Stomach (tissue), 9 donors: Measurements from ENCODE around the gene ARHGAP25. TPM values are rescaled to one million over a fixed set of nuclear protein-coding genes. Genes with fewer than 3 reads are reported as not detected.

ENCODE experiments used
- DNase-seq, 2 donors: peaks; one replicate each; pipeline versions ENCODE4 v3.0.0 to v3.0.0-alpha.2; 2013 to 2019
- H3K27ac ChIP-seq, 5 donors: fragments of 200-600 bp in 4 of 5; sonication (generic) in 4 of 5; one replicate each; pipeline ENCODE4 v1.5.1; 2013 to 2019; ENCODE audit warnings: mild to moderate bottlenecking in 1 of 5, moderate library complexity in 1 of 5
- H3K27me3 ChIP-seq, 3 donors: fragments of 200-600 bp; sonication (generic); one replicate each; pipeline ENCODE4 v1.5.1; 2017 to 2019; ENCODE audit warnings: mixed run types in 1 of 3
- H3K36me3 ChIP-seq, 4 donors: fragments of 200-600 bp; sonication (generic); 1 replicate in 3 of 4; 2 replicates in 1 of 4; pipeline ENCODE4 v1.5.1; 2016 to 2019
- H3K4me1 ChIP-seq, 4 donors: fragments of 200-600 bp; sonication (generic); one replicate each; pipeline ENCODE4 v1.5.1; 2016 to 2019
- H3K4me3 ChIP-seq, 4 donors: fragments of 200-600 bp; sonication (generic) in 3 of 4; one replicate each; pipeline ENCODE4 v1.5.1; 2016 to 2019; ENCODE audit warnings: mild to moderate bottlenecking in 1 of 4
- H3K9me3 ChIP-seq, 4 donors: fragments of 200-600 bp; sonication (generic); one replicate each; pipeline ENCODE4 v1.5.1; 2016 to 2019
- EP300 ChIP-seq: sonication (generic); formaldehyde crosslinking; IDR thresholded peaks from one replicate; pipeline ENCODE4 v1.6.1; 2017; ENCODE audit warnings: antibody characterized with exemption
- POLR2A ChIP-seq, 4 donors: fragments of 450-650 bp; IDR thresholded peaks; one replicate each; pipeline ENCODE4 v1.6.1; 2016; ENCODE audit warnings: antibody characterized with exemption in 4 of 4, control low read depth in 2 of 4, mild to moderate bottlenecking in 1 of 4, moderate library complexity in 1 of 4
- POLR2AphosphoS5 ChIP-seq, 3 donors: sonication (generic); formaldehyde crosslinking; IDR thresholded peaks; one replicate each; pipeline ENCODE4 v1.6.1; 2016; ENCODE audit warnings: antibody characterized with exemption in 3 of 3
- WGBS, 5 donors: extraction: QIAGEN DNeasy Blood & Tissue Kit in 3 of 5; methylation state at CpG; one replicate each; pipeline versions ENCODE4 v1.1.5 to v1.1.7; 2013 to 2018; 5-methylcytosine and 5-hydroxymethylcytosine counted together
- intact Hi-C: fragments of 100-400 bp; cut with DNase I; formaldehyde crosslinking; loops from one replicate; pipeline ENCODE4 v1.15.1; 2023; ENCODE audit warnings: low total_unique reads
- polyA plus RNA-seq, 3 donors: library from polyadenylated mRNA; stranded (reverse); fragments of 200-250 nt; gene quantifications; one replicate each; pipeline ENCODE4 v1.2.3, GENCODE V29; 2013
- total RNA-seq, 5 donors: library from RNA; depleted of rRNA; stranded (reverse); fragments of >200 nt; gene quantifications; one replicate each; pipeline versions ENCODE4 v1.1.0 to v1.2.3, GENCODE V29; 2014 to 2016
- TF ChIP-seq, protein P1 (sequence below), 7 experiments: fragments of 450-650 bp in 4 of 7; fragments of 200-600 bp in 3 of 7; sonication (generic) in 3 of 7; IDR thresholded peaks; one replicate each; pipeline ENCODE4 v1.5.1; 2016 to 2019; ENCODE audit warnings: antibody characterized with exemption in 7 of 7, control low read depth in 2 of 7, mild to moderate bottlenecking in 1 of 7
- donor health status: healthy with polysubstance abuse.
- donor health status: Bipolar disorder and iron deficiency.
- donor health status: healthy.

ARHGAP25 gene
- total and polyA plus RNA-seq, 8 donors = 0.29 to 17.1 (median 4.0) TPM; not detected in 1

GRCh38 chr2:68853035-68853434 lies 118.4 kb downstream of the ARHGAP25 start:
- intact Hi-C loops = no loop called here
- no peak for DNase-seq
- H3K4me1 ChIP-seq = peaks cover 0 to 7% (median 0%) of the 10 kb centered on the region in 4 donors
- no peak overlapping the region for H3K27ac ChIP-seq
- H3K4me3 ChIP-seq = no peak overlapping the region
- H3K9me3 ChIP-seq = no peaks in the 10 kb centered on the region
- no peaks in the 10 kb centered on the region for H3K36me3 ChIP-seq
- 79 to 92% (median 85%) methylated on average over 2 of the region's 2 CpGs for WGBS, 5 donors
- TF ChIP-seq EP300 = no peak
- TF ChIP-seq POLR2A (IDR thresholded peaks at IDR 0.05) = no peak
- TF ChIP-seq, protein P1, sequence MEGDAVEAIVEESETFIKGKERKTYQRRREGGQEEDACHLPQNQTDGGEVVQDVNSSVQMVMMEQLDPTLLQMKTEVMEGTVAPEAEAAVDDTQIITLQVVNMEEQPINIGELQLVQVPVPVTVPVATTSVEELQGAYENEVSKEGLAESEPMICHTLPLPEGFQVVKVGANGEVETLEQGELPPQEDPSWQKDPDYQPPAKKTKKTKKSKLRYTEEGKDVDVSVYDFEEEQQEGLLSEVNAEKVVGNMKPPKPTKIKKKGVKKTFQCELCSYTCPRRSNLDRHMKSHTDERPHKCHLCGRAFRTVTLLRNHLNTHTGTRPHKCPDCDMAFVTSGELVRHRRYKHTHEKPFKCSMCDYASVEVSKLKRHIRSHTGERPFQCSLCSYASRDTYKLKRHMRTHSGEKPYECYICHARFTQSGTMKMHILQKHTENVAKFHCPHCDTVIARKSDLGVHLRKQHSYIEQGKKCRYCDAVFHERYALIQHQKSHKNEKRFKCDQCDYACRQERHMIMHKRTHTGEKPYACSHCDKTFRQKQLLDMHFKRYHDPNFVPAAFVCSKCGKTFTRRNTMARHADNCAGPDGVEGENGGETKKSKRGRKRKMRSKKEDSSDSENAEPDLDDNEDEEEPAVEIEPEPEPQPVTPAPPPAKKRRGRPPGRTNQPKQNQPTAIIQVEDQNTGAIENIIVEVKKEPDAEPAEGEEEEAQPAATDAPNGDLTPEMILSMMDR (IDR thresholded peaks at IDR 0.05) = no peak
- TF ChIP-seq POLR2AphosphoS5 (IDR thresholded peaks at IDR 0.05) = no peak
- H3K27me3 ChIP-seq = no peaks in the 10 kb centered on the region

DNA sequence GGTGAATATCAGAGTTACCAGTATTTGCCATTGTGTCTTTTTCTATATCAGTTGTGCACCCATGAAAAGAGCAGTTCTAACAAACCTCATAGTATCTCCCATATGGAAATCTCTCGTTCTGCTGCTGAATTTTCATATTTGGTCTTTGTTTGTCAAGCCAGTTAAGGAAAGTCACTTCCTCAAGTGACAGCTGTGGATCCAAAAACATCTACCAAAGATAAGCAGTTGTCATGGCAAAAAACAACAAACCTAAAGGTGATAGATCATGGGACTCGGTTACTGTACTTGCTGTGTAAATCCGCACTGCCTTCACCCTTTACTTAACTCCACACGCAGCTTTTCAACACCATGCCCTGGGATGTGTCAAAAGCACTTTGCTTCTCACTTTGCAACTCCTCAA lies 119.3 kb downstream of the ARHGAP25 start:
- no peak for TF ChIP-seq POLR2A (IDR thresholded peaks at IDR 0.05)
- no peak for TF ChIP-seq POLR2AphosphoS5 (IDR thresholded peaks at IDR 0.05)
- TF ChIP-seq, protein P1 (IDR thresholded peaks at IDR 0.05) = no peak
- no peak for TF ChIP-seq EP300
- Histone ChIP-seq H3K4me1 (peaks cover 0 to 16% (median 5%) of the 10 kb centered on the region in 4 donors), H3K9me3 (no peaks in the 10 kb centered on the region), H3K4me3 (no peak overlapping the region), H3K27ac (no peak overlapping the region), H3K27me3 (no peaks in the 10 kb centered on the region), H3K36me3 (no peaks in the 10 kb centered on the region)
- intact Hi-C loops = no loop called here
- WGBS, 5 donors = 70 to 84% (median 79%) methylated on average over 4 of the region's 4 CpGs
- DNase-seq = peak in 1 of 2 donors; percentile 20

DNA sequence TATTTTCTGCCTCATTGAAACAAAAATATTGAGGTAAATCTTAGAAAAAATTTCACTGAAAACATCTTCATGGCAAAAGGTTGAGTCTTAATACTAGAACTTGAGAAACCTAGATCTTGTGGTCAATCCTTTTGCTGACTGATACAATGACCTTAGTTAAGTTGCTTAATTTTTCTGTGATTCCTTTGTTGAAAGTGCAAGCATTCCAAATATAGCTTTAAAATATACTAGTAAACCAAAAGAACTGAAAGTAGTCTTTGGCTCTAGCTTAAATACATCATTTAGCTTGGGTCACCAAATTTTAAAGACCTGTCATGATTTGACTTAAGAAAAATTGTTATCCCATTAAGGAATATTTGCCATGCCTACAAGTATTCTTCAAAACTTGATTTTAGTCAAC lies 119.9 kb downstream of the ARHGAP25 start:
- TF ChIP-seq POLR2AphosphoS5 (IDR thresholded peaks at IDR 0.05) (no peak), EP300 (no peak), POLR2A (IDR thresholded peaks at IDR 0.05) (no peak)
- TF ChIP-seq, protein P1 (IDR thresholded peaks at IDR 0.05) = no peak
- Histone ChIP-seq H3K4me1 (peaks cover 0 to 17% (median 7%) of the 10 kb centered on the region in 4 donors), H3K9me3 (no peaks in the 10 kb centered on the region), H3K4me3 (no peak overlapping the region), H3K27ac (no peak overlapping the region), H3K36me3 (no peaks in the 10 kb centered on the region), H3K27me3 (no peaks in the 10 kb centered on the region)
- no peak for DNase-seq
- intact Hi-C loops = no loop called here

DNA sequence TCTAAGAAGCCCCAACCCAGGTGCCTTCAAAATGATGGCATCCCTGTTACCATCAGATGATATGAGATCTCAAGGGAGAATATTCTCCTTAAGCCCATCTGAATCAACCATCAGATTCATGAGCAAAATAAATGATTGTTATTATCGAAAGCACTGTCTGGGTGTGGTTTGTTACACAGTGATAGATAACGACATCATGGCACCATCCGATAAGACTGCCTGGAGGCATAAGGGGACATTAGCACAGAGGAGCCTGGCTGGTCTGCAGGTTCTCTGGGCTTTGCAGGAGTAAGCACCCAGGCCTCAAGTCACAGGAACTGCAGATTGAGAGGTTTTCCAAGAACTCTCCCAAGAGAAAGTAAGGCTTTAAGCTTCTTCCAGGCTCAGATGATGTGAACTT lies 120.9 kb downstream of the ARHGAP25 start:
- no peaks in the 10 kb centered on the region for H3K36me3 ChIP-seq
- DNase-seq = no peak
- TF ChIP-seq POLR2A (IDR thresholded peaks at IDR 0.05) (no peak), EP300 (no peak), POLR2AphosphoS5 (IDR thresholded peaks at IDR 0.05) (no peak)
- TF ChIP-seq, protein P1 (IDR thresholded peaks at IDR 0.05) = no peak
- H3K27ac ChIP-seq = no peak overlapping the region
- peaks cover 0 to 18% (median 12%) of the 10 kb centered on the region in 4 donors for H3K4me1 ChIP-seq
- 91 to 96% (median 93%) methylated on average over 3 of the region's 3 CpGs for WGBS, 5 donors
- no peaks in the 10 kb centered on the region for H3K27me3 ChIP-seq
- H3K9me3 ChIP-seq = no peaks in the 10 kb centered on the region
- intact Hi-C loops = no loop called here
- H3K4me3 ChIP-seq = no peak overlapping the region
